ENCODE data around the gene SLC25A2. TPM values are rescaled to one million over a fixed set of nuclear protein-coding genes. Genes with fewer than 3 reads are reported as not detected.

SLC25A2 gene
- polyA plus RNA-seq, 2 of the 4 experiments (the other 2 are of a cell fraction) = 0.08 TPM; not detected in 1

DNA sequence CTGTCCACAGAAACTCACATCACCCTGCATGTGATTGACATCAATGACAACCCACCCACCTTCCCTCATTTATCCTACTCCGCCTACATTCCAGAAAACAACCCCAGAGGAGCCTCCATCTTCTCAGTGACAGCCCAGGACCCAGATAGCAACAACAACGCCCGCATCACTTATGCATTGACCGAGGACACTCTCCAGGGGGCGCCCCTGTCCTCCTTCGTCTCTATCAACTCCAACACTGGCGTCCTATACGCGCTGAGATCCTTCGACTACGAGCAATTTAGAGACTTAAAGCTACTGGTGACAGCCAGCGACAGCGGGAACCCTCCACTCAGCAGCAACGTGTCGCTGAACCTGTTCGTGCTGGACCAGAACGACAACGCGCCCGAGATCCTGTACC lies 41.5 kb upstream of the SLC25A2 start:
- no peak for ATAC-seq
- Histone ChIP-seq H3K4me3 (no peak overlapping the region), H3K4me1 (no peaks in the 10 kb centered on the region), H3K9me3 (peaks cover 16% of the 10 kb centered on the region), H3K4me2 (no peak overlapping the region), H3K27ac (no peak overlapping the region)
- no peak for FAIRE-seq
- 87% methylated on average over 20 of the region's 20 CpGs for WGBS (ENCODE audit: missing lambda C conversion rate)
- ChIA-PET CTCF (interaction anchor here (1.1 to 2.2 kb wide), 4 partner anchors 14 to 222 kb away, joined by 3 to 8 read pairs (median 4); no protein-coding TSS in a partner anchor), POLR2A (no interaction called here)
- TF ChIP-seq NPAS2 (CRISPR knock-in tag; IDR thresholded peaks at IDR 0.05; ENCODE audit: borderline replicate concordance) = no peak
- no peak for TF ChIP-seq HOXB5 (CRISPR knock-in tag; IDR thresholded peaks at IDR 0.05)
- no peak for TF ChIP-seq RAD21 (conservative IDR thresholded peaks at IDR 0.05 in 1 of 2, IDR thresholded peaks at IDR 0.05 in 1 of 2)
- TF ChIP-seq NFE2L2 (conservative IDR thresholded peaks at IDR 0.05; ENCODE audit: low read length) = no peak
- TF ChIP-seq TP53 (CRISPR knock-in tag; IDR thresholded peaks at IDR 0.05) = no peak
- no peak for TF ChIP-seq FOSL2 (IDR thresholded peaks at IDR 0.05)
- no peak for TF ChIP-seq FOSL2 (CRISPR knock-in tag; IDR thresholded peaks at IDR 0.05)
- no peak for TF ChIP-seq POLR2AphosphoS2 (conservative IDR thresholded peaks at IDR 0.05; ENCODE audit: low read length)
- TF ChIP-seq, protein P1, sequence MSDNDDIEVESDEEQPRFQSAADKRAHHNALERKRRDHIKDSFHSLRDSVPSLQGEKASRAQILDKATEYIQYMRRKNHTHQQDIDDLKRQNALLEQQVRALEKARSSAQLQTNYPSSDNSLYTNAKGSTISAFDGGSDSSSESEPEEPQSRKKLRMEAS (IDR thresholded peaks at IDR 0.05) = no peak
- TF ChIP-seq KDM1A (IDR thresholded peaks at IDR 0.05; ENCODE audit: low read depth) = no peak
- TF ChIP-seq SREBF2 (IDR thresholded peaks at IDR 0.05) = no peak
- TF ChIP-seq CHD4 (IDR thresholded peaks at IDR 0.05; ENCODE audit: borderline replicate concordance) = no peak
- TF ChIP-seq HOXB13 (CRISPR knock-in tag; IDR thresholded peaks at IDR 0.05; ENCODE audit: low read depth) = no peak
- TF ChIP-seq, protein P2, sequence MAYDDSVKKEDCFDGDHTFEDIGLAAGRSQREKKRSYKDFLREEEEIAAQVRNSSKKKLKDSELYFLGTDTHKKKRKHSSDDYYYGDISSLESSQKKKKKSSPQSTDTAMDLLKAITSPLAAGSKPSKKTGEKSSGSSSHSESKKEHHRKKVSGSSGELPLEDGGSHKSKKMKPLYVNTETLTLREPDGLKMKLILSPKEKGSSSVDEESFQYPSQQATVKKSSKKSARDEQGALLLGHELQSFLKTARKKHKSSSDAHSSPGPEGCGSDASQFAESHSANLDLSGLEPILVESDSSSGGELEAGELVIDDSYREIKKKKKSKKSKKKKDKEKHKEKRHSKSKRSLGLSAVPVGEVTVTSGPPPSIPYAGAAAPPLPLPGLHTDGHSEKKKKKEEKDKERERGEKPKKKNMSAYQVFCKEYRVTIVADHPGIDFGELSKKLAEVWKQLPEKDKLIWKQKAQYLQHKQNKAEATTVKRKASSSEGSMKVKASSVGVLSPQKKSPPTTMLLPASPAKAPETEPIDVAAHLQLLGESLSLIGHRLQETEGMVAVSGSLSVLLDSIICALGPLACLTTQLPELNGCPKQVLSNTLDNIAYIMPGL (CRISPR knock-in tag; IDR thresholded peaks at IDR 0.05; ENCODE audit: borderline replicate concordance) = no peak
- TF ChIP-seq MAZ (IDR thresholded peaks at IDR 0.05; ENCODE audit: borderline replicate concordance, low read depth, low read length) = no peak
- TF ChIP-seq RNF2 (IDR thresholded peaks at IDR 0.05; ENCODE audit: borderline replicate concordance, low read depth) = no peak
- TF ChIP-seq CBX8 (IDR thresholded peaks at IDR 0.05) = no peak
- DNase-seq (ENCODE audit: low read depth in 1 of 2, low spot score in 1 of 2) = no peak

DNA sequence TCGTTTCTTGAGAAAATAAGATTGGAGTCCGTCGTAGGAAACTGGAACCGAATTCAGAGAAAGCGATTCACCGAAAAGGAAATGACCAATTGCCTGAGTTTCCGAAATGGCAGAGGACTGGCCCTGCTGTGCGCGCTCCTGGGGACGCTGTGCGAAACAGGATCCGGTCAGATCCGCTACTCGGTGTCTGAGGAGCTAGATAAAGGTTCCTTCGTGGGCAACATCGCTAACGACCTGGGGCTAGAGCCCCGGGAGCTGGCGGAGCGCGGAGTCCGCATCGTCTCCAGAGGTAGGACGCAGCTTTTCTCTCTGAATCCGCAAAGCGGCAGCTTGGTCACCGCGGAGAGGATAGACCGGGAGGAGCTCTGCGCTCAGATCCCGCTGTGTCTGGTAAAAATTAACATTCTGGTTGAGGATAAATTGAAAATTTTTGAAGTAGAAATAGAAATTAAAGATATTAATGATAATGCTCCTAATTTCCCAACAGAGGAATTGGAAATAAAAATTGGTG lies 40.2 kb upstream of the SLC25A2 start:
- ATAC-seq (no peak), FAIRE-seq (no peak), DNase-seq (ENCODE audit: low read depth in 1 of 2, low spot score in 1 of 2) (no peak)
- TF ChIP-seq, protein P3, sequence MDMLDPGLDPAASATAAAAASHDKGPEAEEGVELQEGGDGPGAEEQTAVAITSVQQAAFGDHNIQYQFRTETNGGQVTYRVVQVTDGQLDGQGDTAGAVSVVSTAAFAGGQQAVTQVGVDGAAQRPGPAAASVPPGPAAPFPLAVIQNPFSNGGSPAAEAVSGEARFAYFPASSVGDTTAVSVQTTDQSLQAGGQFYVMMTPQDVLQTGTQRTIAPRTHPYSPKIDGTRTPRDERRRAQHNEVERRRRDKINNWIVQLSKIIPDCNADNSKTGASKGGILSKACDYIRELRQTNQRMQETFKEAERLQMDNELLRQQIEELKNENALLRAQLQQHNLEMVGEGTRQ (IDR thresholded peaks at IDR 0.05) = no peak
- TF ChIP-seq, protein P1 (IDR thresholded peaks at IDR 0.05) = no peak
- TF ChIP-seq, protein P4, sequence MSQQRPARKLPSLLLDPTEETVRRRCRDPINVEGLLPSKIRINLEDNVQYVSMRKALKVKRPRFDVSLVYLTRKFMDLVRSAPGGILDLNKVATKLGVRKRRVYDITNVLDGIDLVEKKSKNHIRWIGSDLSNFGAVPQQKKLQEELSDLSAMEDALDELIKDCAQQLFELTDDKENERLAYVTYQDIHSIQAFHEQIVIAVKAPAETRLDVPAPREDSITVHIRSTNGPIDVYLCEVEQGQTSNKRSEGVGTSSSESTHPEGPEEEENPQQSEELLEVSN (IDR thresholded peaks at IDR 0.05; ENCODE audit: borderline replicate concordance, low read depth) = no peak
- Histone ChIP-seq H3K4me2 (no peak overlapping the region), H3K27ac (no peak overlapping the region), H3K4me1 (no peaks in the 10 kb centered on the region), H3K9me3 (peaks cover 25% of the 10 kb centered on the region), H3K4me3 (no peak overlapping the region)
- ChIA-PET POLR2A (no interaction called here), CTCF (interaction anchor here (0.9 to 2.2 kb wide), 4 partner anchors 39 to 223 kb away, joined by 3 to 8 read pairs (median 6); partner anchors contain the start of gene PCDHGA7)
- 80% methylated on average over 31 of the region's 31 CpGs for WGBS (ENCODE audit: missing lambda C conversion rate)

Data from A549 (cell line).